NCI-H460 (cell line): ENCODE measurements around the gene AHNAK2. TPM values are rescaled to one million over a fixed set of nuclear protein-coding genes. Genes with fewer than 3 reads are reported as not detected.
"Not testable (repeated sequence)": the region's sequence is repeated elsewhere in the genome, so short reads cannot be mapped to it uniquely, and the experiment has no call there.

Experiments used
- DNase-seq: peaks from one replicate; pipeline ENCODE4 v3.0.0-alpha.2; 2016; ENCODE audit warnings: low read depth; ENCODE audit errors: extremely low read depth
- total RNA-seq: library from RNA; depleted of rRNA; stranded (reverse); fragments of >200 nt; shearing (Covaris generic); gene quantifications from 2 replicates; pipeline ENCODE4 v1.2.3, GENCODE V29; 2014

Gene AHNAK2
- total RNA-seq, 1 experiment from 2014 or later: 38.2 TPM

- DNase-seq: no peak
Measured at GRCh38 chr14:104908303-104908702, 69.9 kb downstream of the AHNAK2 start.

- DNase-seq: not testable (repeated sequence)
Measured at GRCh38 chr14:104905579-104905933, 72.6 kb downstream of the AHNAK2 start.

DNA sequence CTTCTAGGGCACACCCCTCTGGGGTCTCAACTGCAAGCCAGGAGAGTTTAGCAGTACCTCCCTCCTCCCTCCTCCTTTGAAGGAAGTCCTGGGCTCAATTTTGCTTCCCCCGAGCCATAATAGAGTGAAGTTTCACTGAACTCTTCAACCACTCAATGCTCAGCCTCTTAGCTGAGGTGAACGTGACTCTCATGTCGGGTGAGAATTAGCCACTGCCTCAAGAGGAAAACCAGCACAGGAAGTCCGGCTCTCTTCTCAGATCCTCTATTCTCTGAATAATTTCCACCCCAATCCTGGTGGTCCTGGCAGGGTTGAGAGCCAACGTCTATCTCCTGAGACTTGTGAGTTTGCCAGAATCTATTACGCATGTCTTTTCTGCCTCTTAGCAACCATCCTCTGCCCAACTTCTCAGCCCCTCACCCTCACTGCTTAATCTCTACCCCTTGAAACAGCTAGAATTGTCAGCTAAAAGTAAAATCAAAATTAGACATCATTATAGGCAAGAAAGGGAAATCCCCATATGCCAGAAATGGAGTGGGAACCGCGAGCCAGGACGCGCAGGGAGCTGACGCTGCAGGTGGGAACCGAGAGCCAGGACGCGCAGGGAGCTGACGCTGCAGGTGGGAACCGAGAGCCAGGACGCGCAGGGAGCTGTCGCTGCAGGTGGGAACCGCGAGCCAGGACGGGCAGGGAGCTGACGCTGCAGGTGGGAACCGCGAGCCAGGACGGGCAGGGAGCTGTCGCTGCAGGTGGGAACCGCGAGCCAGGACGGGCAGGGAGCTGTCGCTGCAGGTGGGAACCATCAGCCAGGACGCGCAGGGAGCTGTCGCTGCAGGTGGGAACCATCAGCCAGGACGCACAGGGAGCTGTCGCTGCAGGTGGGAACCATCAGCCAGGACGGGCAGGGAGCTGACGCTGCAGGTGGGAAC lies 73.3 kb downstream of the AHNAK2 start:
- not testable (repeated sequence) for DNase-seq

DNA sequence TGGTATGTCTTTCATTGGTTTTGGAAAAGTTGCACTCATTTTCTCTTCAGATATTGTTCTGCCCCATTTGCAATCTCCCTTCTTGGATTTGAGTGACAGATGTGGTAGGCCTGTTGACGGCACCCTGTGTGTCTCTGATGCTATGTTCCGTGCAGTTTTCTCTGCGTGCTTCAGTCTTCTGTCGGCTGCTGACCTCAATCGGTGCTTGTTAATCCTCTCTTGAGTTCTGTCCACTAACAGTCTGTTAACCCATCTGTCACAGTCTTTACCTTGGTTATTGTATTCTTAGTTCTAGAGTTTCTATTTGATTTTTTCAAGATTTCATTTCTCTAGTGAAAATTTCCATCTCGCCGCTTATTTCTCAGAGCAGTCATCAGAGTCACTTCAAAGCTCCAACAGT lies 74.2 kb downstream of the AHNAK2 start:
- DNase-seq: no peak

DNA sequence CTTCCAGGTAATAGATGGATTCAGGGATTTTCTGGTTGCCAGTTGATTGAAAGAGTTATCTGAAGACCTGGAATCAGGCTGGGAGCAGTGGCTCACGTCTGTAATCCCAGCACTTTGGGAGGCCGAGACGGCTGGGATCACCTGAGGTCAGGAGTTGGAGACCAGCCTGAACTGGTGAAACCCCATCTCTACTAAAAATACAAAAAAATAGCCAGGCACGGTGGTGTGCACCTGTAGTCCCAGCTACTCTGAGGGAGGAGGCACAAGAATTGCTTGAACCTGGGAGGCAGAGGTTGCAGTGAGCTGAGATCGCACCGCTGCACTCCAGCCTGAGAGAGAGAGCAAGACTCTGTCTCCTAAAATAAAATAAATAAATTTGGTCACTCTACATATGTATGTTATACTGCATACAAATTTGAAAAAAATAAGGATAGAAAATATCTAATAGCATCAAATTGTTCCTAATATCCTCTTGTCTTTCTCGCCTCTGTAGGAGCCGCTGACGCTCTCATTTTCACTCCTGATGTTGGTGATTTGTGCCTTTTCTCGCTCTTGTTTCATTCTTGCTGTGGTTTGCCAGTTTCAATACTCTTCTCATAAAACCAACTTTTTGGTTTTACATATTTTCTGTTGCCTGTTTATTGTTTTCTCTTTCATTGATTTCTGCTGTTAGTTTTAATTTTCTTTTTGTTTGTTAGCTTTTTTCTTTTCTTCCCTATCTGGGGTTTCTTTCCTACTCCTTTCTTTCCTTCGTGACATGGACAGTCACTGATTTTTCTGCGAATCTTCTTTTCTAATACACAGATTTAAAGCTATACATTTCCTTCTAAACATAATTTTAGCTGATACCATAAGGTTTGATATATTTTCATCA lies 77.3 kb downstream of the AHNAK2 start:
- DNase-seq: no peak

DNA sequence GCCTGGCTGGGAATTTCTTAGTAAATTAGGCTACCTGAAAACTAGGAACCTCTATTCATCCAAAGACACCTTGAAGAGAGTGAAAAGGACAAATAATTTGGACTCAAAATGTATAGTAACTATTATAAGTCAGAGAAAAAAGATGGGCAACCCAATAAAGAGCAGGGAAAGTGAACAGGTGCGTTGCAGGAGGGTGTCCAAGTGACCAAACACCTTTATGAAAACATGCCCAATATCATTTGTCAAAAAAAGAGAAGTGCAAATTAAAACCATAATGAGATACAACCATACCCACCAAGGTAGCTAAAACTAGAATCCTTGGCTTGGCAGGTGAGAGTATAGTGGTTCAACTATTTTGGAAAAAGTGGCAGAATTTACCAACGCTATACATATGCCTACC lies 78.4 kb downstream of the AHNAK2 start:
- no peak for DNase-seq

GRCh38 chr14:104898870-104899510 lies 79.2 kb downstream of the AHNAK2 start:
- no peak for DNase-seq

- DNase-seq: no peak
Measured at GRCh38 chr14:104898195-104898558, 80.0 kb downstream of the AHNAK2 start.

GRCh38 chr14:104897330-104898194 lies 80.6 kb downstream of the AHNAK2 start:
- DNase-seq: no peak

- DNase-seq: no peak
Measured at GRCh38 chr14:104895786-104896661, 82.2 kb downstream of the AHNAK2 start.

- no peak for DNase-seq
Measured at GRCh38 chr14:104895207-104895785, 82.9 kb downstream of the AHNAK2 start.

- no peak for DNase-seq
Measured at GRCh38 chr14:104894331-104895206, 83.6 kb downstream of the AHNAK2 start.

DNA sequence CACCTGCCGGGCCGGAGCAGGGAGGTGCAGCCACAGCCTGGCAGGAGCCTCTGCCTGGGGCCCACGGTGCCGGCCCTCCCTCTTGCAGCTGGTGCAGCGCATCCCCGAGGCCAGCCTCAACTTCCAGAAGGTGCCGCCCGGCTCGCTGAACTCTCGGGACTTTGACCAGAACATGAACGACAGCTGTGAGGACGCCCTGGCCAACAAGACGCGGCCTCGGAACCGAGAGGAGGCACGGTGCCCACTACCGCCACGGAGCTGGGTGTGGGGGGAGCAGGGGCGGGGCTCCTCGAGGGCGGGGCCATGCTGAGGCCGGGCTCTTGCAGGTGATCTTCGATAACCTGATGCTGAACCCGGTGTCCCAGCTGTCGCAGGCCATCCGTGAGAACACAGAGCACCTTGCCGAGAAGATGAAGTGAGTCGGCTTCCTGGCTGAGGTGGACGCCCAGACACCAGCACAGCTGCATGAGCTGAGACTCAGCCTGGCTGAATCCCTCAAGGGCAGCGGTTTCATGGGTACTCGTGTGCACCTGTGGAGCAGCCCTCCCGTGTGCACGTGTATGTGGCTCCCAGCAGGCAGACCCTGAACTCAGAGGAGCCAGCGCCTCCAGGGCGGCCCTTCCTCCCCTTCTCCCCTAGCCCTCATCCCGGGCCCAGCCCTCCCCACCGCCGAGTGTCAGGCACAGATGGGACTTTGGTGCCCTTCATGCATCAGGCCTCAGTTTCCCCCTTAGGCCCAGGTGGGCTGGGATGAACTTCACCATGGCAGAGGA lies 84.6 kb downstream of the AHNAK2 start:
- DNase-seq: no peak

- DNase-seq: no peak
Measured at GRCh38 chr14:104892531-104893434, 85.4 kb downstream of the AHNAK2 start.

DNA sequence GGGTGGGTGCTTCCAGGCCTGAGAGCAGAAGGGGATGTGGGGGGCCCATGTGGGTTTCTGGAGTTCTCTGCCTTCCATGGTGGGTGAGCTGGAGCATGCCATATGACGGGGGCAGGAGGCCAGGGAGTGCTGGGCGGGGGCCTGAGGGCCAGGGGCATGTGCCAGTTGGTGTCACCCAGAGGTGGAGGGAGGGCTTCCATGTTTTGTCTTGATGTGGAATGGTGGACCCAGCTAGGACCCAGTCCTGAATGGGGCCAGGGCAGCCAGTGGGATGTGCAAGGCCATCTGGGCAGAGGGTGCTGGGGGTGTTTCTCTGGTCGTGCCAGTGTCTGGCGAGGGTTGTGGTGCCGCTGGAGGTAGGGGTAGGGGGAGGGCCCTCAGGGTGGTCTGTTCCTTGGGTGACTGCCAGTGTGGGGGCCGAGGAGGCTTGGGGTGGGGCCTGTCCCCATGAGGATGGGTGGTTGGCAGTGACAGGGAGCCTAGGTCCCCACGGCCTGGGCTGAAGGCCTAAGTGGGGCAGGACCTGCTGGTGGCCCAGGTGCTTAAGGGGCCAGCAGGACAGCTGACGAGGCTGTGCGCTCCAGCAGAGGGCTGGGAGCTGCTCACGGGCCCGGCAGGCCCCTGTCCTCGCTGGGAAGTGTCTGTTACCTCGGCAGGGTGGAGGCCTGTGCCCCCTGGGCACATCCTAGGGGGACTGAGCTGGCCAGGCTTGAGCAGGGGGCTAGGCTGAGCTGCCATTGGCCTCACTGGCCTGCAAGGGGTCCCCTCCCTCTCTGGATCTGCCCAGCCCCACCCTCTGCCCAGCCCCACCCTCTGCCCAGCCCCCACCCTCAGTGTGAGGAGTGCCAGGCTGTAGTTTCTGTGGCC lies 86.3 kb downstream of the AHNAK2 start:
- DNase-seq: no peak
